Endothelial cell (in vitro differentiated cells): ENCODE results near the gene VAMP8. TPM values are rescaled to one million over a fixed set of nuclear protein-coding genes. Genes with fewer than 3 reads are reported as not detected.

Source experiments
- DNase-seq: peaks from one replicate; pipeline ENCODE4 v3.0.0; 2021; ENCODE audit warnings: low spot score
- H3K27ac Mint-ChIP-seq: one replicate; pipeline ENCODE4 v1.8.0; 2021; ENCODE audit warnings: mixed read lengths, inconsistent platforms; ENCODE audit not compliant: unreplicated experiment
- H3K27me3 Mint-ChIP-seq: one replicate; pipeline ENCODE4 v1.8.0; 2021; ENCODE audit warnings: mild to moderate bottlenecking, moderate library complexity, mixed read lengths, inconsistent platforms; ENCODE audit not compliant: unreplicated experiment
- H3K36me3 Mint-ChIP-seq: one replicate; pipeline ENCODE4 v1.8.0; 2021; ENCODE audit warnings: mild to moderate bottlenecking, low read depth, mixed read lengths, inconsistent platforms; ENCODE audit not compliant: unreplicated experiment
- H3K4me1 Mint-ChIP-seq: one replicate; pipeline ENCODE4 v1.8.0; 2021; ENCODE audit warnings: mild to moderate bottlenecking, mixed read lengths, inconsistent platforms; ENCODE audit not compliant: unreplicated experiment
- H3K4me3 Mint-ChIP-seq: one replicate; pipeline ENCODE4 v1.8.0; 2021; ENCODE audit warnings: mild to moderate bottlenecking, mixed read lengths, inconsistent platforms; ENCODE audit not compliant: unreplicated experiment
- H3K9me3 Mint-ChIP-seq: one replicate; pipeline ENCODE4 v1.8.0; 2021; ENCODE audit warnings: mixed read lengths, inconsistent platforms; ENCODE audit not compliant: unreplicated experiment
- CTCF ChIP-seq: fragments of 200-600 bp; sonication (generic); IDR thresholded peaks from one replicate; pipeline ENCODE4 v1.5.0; 2021; ENCODE audit warnings: antibody characterized with exemption; ENCODE audit not compliant: unreplicated experiment
- total RNA-seq: library from RNA; stranded (reverse); fragmentation: NEBNext Ultra II Directional; extraction: Animal tissue kit (Norgen Biotek cat#: 25700); gene quantifications from one replicate; pipeline ENCODE4 v1.2.1, GENCODE V29; 2021; ENCODE audit not compliant: unreplicated experiment

The VAMP8 gene
- total RNA-seq, 1 donor from 2014 or later: 225 TPM

GRCh38 chr2:85566265-85566664 lies 11.1 kb upstream of the VAMP8 start:
- Mint-ChIP-seq H3K9me3 (no peaks in the 10 kb centered on the region), H3K27me3 (peaks cover 2% of the 10 kb centered on the region), H3K4me3 (no peak overlapping the region), H3K36me3 (no peaks in the 10 kb centered on the region), H3K4me1 (peaks cover 8% of the 10 kb centered on the region), H3K27ac (no peak overlapping the region)
- no peak for DNase-seq
- TF ChIP-seq CTCF: no peak

GRCh38 chr2:85575739-85576138 lies 1.6 kb upstream of the VAMP8 start:
- H3K27me3 Mint-ChIP-seq: peaks cover 6% of the 10 kb centered on the region
- H3K4me1 Mint-ChIP-seq: peaks cover 37% of the 10 kb centered on the region
- H3K9me3 Mint-ChIP-seq: no peaks in the 10 kb centered on the region
- no peak overlapping the region for H3K4me3 Mint-ChIP-seq
- H3K36me3 Mint-ChIP-seq: peaks cover 3% of the 10 kb centered on the region
- TF ChIP-seq CTCF: no peak
- H3K27ac Mint-ChIP-seq: peak overlapping the region; percentile 96
- no peak for DNase-seq

GRCh38 chr2:85577063-85577385 lies 362 bp upstream of the VAMP8 start:
- H3K4me3 Mint-ChIP-seq: peak overlapping the region; percentile 91
- TF ChIP-seq CTCF: no peak
- peaks cover 10% of the 10 kb centered on the region for H3K36me3 Mint-ChIP-seq
- peak overlapping the region; percentile 95 for H3K27ac Mint-ChIP-seq
- no peaks in the 10 kb centered on the region for H3K9me3 Mint-ChIP-seq
- no peak for DNase-seq
- H3K27me3 Mint-ChIP-seq: peaks cover 4% of the 10 kb centered on the region
- peaks cover 44% of the 10 kb centered on the region for H3K4me1 Mint-ChIP-seq

GRCh38 chr2:85578243-85579180 lies 1.1 kb downstream of the VAMP8 start:
- Mint-ChIP-seq H3K4me1 (peaks cover 58% of the 10 kb centered on the region), H3K27ac (peak overlapping the region; percentile 95), H3K27me3 (peaks cover 6% of the 10 kb centered on the region), H3K9me3 (no peaks in the 10 kb centered on the region), H3K4me3 (peak overlapping the region; percentile 91), H3K36me3 (peaks cover 15% of the 10 kb centered on the region)
- no peak for DNase-seq
- no peak for TF ChIP-seq CTCF

DNA sequence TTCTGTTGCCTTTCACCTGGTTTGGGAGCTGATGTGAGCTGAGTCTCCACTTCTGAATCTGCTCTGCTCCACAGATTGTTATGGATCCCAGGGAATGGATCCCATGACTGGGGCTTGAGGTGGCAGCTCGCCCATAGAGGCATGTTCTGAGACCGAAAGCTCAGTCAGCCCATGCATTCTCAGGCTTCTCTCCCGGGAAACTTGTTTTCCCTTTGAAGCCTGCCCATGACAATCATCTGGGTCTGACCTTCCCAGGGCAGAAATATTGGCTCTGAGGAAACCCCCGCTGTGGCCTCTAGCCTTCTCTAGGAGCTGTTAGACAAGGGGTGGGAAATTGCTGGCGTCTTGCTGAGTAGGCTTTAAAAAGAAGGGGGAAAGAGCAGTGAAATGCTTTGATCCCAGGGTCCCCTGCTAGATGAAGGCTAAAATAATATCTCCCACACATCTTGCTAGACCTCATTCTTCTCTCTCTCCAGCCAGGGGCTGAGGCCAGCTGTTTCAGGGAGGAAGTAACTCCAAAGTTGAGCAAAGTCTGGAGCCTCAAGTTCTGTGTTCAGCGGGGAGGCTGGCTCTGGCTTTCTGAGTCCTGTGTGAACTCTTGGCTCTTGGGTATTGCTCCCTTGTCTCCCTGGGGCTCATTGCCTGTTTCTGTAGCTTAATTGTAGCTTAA lies 2.0 kb downstream of the VAMP8 start:
- peak overlapping the region; percentile 91 for H3K4me3 Mint-ChIP-seq

More for the DNA sequence above, 2.0 kb downstream of the VAMP8 start:
- peaks cover 15% of the 10 kb centered on the region for H3K36me3 Mint-ChIP-seq
- no peak for DNase-seq
- H3K4me1 Mint-ChIP-seq: peaks cover 63% of the 10 kb centered on the region
- H3K27ac Mint-ChIP-seq: peak overlapping the region; percentile 83
- TF ChIP-seq CTCF: no peak
- no peaks in the 10 kb centered on the region for H3K9me3 Mint-ChIP-seq
- H3K27me3 Mint-ChIP-seq: peaks cover 8% of the 10 kb centered on the region
